ENCODE data around the gene SDHAF2.
A peak's percentile ranks its signal among the peaks of the same experiment; 100 is the strongest.
"Not testable (repeated sequence)": the region's sequence is repeated elsewhere in the genome, so short reads cannot be mapped to it uniquely, and the experiment has no call there.

SDHAF2 gene

GRCh38 chr11:61429691-61430582 lies at the start of gene SDHAF2, which contains the start of gene CPSF7:
Gene SDHAF2, plus strand, starts transcription at chr11:61430124. Its CDS starts 23 bp downstream, at chr11:61430147.
Gene CPSF7, minus strand, starts transcription at chr11:61429975. Its CDS starts 740 bp downstream, at chr11:61429235.
- peak; percentile 97 for DNase-seq (ENCODE audit: low spot score)

GRCh38 chr11:61380884-61381283 lies 49.0 kb upstream of the SDHAF2 start:
- DNase-seq (ENCODE audit: low spot score): no peak

- not testable (repeated sequence) for DNase-seq (ENCODE audit: low spot score)
These were observed 46.1 kb upstream of the SDHAF2 start for GRCh38 chr11:61383859-61384258.

GRCh38 chr11:61384271-61385242 lies 45.4 kb upstream of the SDHAF2 start:
- no peak for DNase-seq (ENCODE audit: low spot score)

- no peak for DNase-seq (ENCODE audit: low spot score)
These were observed 39.8 kb upstream of the SDHAF2 start for GRCh38 chr11:61390161-61390560.

GRCh38 chr11:61392981-61393595 lies 36.8 kb upstream of the SDHAF2 start:
- peak; percentile 55 for DNase-seq (ENCODE audit: low spot score)

- no peak for DNase-seq (ENCODE audit: low spot score)
These were observed 28.8 kb upstream of the SDHAF2 start for GRCh38 chr11:61401173-61401572.

- no peak for DNase-seq (ENCODE audit: low spot score)
These were observed 28.4 kb upstream of the SDHAF2 start for GRCh38 chr11:61401573-61401972.

- no peak for DNase-seq (ENCODE audit: low spot score)
These were observed 26.3 kb upstream of the SDHAF2 start for GRCh38 chr11:61403658-61404057.

GRCh38 chr11:61404103-61404502 lies 25.8 kb upstream of the SDHAF2 start:
- no peak for DNase-seq (ENCODE audit: low spot score)

- no peak for DNase-seq (ENCODE audit: low spot score)
These were observed 25.3 kb upstream of the SDHAF2 start for GRCh38 chr11:61404641-61405040.

GRCh38 chr11:61406067-61406466 lies 23.9 kb upstream of the SDHAF2 start:
- no peak for DNase-seq (ENCODE audit: low spot score)

- no peak for DNase-seq (ENCODE audit: low spot score)
These were observed 22.8 kb upstream of the SDHAF2 start for GRCh38 chr11:61406991-61407728.

- DNase-seq (ENCODE audit: low spot score): no peak
These were observed 18.3 kb upstream of the SDHAF2 start for GRCh38 chr11:61411589-61411988.

- no peak for DNase-seq (ENCODE audit: low spot score)
These were observed 16.4 kb upstream of the SDHAF2 start for GRCh38 chr11:61413496-61413895.

- DNase-seq (ENCODE audit: low spot score): no peak
These were observed 15.4 kb upstream of the SDHAF2 start for GRCh38 chr11:61414547-61414946.

- DNase-seq (ENCODE audit: low spot score): no peak
These were observed 14.5 kb upstream of the SDHAF2 start for GRCh38 chr11:61415381-61415780.

GRCh38 chr11:61416941-61417340 lies 13.0 kb upstream of the SDHAF2 start:
- no peak for DNase-seq (ENCODE audit: low spot score)

GRCh38 chr11:61417670-61418069 lies 12.3 kb upstream of the SDHAF2 start:
- no peak for DNase-seq (ENCODE audit: low spot score)

GRCh38 chr11:61418136-61418535 lies 11.8 kb upstream of the SDHAF2 start:
- DNase-seq (ENCODE audit: low spot score): no peak

GRCh38 chr11:61422226-61422625 lies 7.7 kb upstream of the SDHAF2 start:
- no peak for DNase-seq (ENCODE audit: low spot score)
